ENCODE data around the gene POGLUT3.

Gene POGLUT3

DNA sequence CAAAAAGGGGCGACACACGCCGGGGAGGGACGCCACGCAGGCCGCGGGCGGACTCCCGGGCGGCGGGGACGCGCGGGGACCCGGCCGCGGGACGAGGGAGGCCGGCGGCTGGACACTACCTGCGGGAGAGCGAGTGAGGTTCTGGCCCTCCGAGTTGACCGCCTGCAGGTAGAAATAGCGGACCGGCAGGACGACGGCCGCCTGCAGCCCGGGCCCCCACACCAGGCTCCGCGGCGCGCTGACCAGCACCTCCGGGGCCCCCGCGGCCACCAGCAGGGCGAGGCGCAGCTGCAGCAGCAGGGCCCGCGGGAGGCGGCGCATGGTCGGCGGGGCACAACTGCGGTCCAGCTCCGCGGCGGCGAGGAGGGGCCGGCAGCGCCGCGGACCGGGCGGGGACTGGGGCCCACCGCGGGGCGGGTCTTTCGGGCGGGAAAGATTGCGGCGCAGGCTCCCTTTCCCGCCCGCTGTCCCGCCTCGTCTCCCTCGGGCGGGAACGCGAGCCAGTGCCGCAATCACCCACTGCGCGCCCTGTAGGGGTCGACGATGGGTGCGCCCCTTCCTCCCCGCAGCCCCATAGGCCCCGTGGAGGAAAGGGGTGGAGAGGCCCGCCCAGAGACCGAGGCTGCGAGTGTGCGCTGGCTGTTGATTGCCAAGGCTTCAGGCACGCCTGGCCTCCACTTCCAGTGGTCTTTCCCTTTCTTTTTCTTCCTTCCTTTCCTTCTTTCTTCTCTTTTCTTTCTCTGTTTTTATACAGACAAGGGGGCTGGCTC, at the start of gene POGLUT3:
Gene POGLUT3 (minus strand): TSS at position 339 of the 770 bp plus-strand sequence. CDS start 18 bp downstream, at position 321.
- Mint-ChIP-seq H3K27me3 (no peaks in the 10 kb centered on the region), H3K36me3 (no peaks in the 10 kb centered on the region), H3K27ac (peak within 1 kb of the TSS; percentile 88), H3K4me3 (peak within 1 kb of the TSS; percentile 98), H3K4me1 (peaks cover 11% of the 10 kb centered on the region), H3K9me3 (no peaks in the 10 kb centered on the region)
- peak; percentile 69 for ATAC-seq

DNA sequence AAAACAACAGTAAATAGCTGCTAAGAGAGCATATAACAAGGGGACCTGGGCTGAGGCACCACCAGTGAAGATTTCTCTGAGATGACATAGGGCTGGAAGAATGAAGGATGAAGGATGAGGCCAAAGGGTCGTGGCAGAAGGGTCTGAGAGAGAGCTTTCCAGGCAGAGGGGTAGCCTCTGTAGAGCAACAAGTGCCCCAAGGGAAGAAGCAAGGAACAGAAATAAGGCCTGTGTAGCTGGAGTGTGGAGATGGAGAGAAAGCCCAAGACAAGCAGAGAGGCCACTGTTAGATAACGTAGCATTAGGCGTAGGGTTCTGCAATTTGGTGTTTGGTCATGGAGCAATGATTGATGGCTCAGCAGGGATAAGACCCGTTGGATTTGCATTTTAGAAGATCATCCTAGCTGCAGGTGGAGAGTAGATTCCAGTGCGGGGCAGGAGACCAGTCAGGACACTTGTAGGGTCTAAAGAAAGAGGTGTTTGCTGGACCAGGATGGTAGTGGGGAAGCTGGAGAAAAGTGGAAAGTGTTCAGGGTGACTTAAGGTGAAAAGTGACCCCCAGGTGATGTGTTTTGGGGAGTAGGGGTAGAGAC, 47.8 kb upstream of the POGLUT3 start:
- no peaks in the 10 kb centered on the region for H3K27me3 Mint-ChIP-seq
- H3K9me3 Mint-ChIP-seq: no peaks in the 10 kb centered on the region

DNA sequence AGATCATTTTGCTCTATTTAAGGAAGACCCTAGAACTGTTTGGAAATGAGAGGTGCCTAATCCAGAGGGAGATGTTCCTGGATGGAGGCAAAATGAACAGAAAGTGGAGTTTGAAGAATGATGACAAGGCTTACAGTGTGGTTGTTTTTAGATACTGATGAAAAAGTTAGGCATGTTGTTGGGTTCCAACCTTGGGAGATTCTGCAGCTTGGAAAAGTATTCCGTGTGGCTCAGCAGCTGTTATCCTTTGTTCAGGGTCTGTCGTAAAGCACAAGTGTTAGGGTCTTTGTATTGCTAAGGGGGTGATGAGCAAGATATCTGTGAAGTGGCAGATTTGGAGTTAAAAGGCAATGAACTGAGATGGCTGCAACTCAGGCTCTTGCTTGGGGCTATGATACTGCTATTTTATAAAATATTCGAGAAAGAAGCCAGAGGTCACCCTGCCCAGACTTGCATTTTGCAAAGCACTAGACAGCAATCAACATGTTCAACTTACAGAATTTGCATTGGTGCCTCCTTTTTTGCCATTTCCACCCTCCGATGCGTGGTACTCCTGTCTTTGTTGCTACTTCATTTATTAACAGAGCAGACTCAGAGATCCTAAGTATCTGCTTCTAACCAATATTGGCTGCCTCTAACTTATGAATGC, 45.3 kb upstream of the POGLUT3 start:
- Mint-ChIP-seq H3K4me1 (no peaks in the 10 kb centered on the region), H3K4me3 (no peak overlapping the region), H3K36me3 (no peaks in the 10 kb centered on the region), H3K27ac (no peak overlapping the region), H3K27me3 (peaks cover 4% of the 10 kb centered on the region), H3K9me3 (no peaks in the 10 kb centered on the region)
- ATAC-seq: no peak

More for the DNA sequence above, 47.8 kb upstream of the POGLUT3 start:
- Mint-ChIP-seq H3K27ac (no peak overlapping the region), H3K4me3 (no peak overlapping the region), H3K36me3 (no peaks in the 10 kb centered on the region), H3K4me1 (no peaks in the 10 kb centered on the region)
- no peak for ATAC-seq

DNA sequence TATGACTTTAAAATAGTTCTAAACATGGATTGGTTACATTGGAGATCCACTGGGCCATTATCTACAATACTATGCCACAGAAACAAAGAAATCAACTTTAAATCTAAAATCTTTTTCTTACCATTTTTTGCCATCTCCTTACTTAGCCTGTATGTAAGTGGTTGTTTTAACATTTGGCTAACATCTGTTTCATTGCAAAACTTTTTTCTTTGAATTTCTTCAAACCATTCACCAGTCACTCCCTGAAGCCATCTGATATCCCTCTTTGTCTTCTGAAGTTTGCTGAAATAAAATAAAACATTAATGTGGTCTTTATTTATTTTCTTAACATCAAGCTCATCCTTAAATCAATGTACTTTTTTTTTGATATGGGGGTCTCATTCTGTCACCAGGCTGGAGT, 43.3 kb upstream of the POGLUT3 start:
- H3K9me3 Mint-ChIP-seq: no peaks in the 10 kb centered on the region

DNA sequence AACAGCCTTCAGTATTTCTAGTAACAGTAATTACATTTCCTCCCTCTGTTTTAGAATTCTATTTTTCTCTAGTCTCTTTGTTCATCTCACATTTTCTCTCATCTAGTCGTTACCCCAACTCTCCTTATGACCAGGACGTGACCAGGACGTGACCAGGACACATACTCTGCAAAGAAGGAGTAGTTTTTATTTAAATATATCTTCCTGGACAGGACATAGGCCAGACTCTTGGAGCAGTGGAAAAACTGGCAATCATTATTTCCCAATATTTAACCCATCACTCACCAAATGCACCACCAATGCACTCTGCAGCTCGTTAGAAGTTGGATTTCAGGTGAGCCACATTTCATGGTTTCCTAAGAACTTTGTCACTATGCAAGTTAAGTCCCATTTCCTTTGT, 40.3 kb upstream of the POGLUT3 start:
- H3K4me3 Mint-ChIP-seq: no peak overlapping the region
- ATAC-seq: no peak

More for the DNA sequence above, 43.3 kb upstream of the POGLUT3 start:
- Mint-ChIP-seq H3K4me3 (no peak overlapping the region), H3K27ac (no peak overlapping the region), H3K36me3 (no peaks in the 10 kb centered on the region), H3K27me3 (peaks cover 13% of the 10 kb centered on the region), H3K4me1 (no peaks in the 10 kb centered on the region)
- no peak for ATAC-seq

DNA sequence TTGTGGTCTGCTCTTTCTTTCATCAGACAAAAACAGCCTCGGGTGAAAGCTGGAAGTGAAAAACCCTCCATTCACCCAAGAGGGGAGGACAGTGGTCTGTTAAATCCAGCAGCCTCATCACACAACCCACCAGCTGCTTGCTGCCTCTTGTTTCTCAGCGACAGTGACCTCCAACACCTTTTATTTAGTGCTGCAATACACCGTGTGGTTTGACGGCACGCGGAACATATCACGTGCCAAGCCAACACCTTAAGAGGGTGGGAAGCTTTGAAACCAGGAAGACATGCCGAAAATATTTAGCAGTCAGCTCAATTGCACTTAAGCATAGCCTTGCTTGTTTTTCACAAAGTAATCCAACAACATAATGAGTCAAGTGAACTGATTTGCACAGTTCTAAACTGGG, 39.8 kb upstream of the POGLUT3 start:
- Mint-ChIP-seq H3K36me3 (no peaks in the 10 kb centered on the region), H3K4me3 (no peak overlapping the region), H3K4me1 (no peaks in the 10 kb centered on the region), H3K27ac (no peak overlapping the region), H3K9me3 (no peaks in the 10 kb centered on the region), H3K27me3 (peaks cover 22% of the 10 kb centered on the region)
- ATAC-seq: no peak

More for the DNA sequence above, 40.3 kb upstream of the POGLUT3 start:
- Mint-ChIP-seq H3K27me3 (peaks cover 22% of the 10 kb centered on the region), H3K27ac (no peak overlapping the region), H3K9me3 (no peaks in the 10 kb centered on the region), H3K4me1 (no peaks in the 10 kb centered on the region), H3K36me3 (no peaks in the 10 kb centered on the region)

GRCh38 chr11:108536783-108537182, 38.6 kb upstream of the POGLUT3 start:
- H3K4me3 Mint-ChIP-seq: no peak overlapping the region
- no peaks in the 10 kb centered on the region for H3K9me3 Mint-ChIP-seq
- no peak overlapping the region for H3K27ac Mint-ChIP-seq
- no peaks in the 10 kb centered on the region for H3K36me3 Mint-ChIP-seq
- no peaks in the 10 kb centered on the region for H3K4me1 Mint-ChIP-seq
- ATAC-seq: no peak
- H3K27me3 Mint-ChIP-seq: peaks cover 22% of the 10 kb centered on the region

DNA sequence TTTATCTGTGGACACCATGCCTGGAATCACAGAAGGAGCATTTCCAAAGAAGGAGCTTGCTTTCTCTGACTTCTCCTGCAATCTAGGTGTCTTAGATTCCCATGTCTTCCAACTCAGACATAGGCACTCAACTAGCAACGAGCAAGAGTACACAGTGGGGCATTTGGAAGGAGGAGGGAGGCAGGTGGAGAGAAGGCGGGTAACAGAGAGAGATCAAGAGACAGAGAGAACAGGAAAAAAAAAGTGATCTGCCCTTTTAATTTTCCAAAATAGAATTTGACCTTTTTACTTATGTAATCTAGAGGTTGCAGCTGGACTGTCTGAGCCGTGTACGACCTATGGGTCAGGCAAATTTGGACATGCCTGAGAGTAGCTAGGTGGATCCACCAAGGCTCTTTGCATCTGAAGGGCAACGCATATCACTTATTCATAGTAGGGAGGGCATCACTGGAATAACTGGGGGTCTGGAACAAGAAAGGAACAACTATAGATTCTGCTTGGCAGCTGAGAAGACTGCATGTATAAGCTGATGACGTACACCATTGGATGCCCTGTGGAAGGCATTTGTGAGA, 37.3 kb upstream of the POGLUT3 start:
- no peaks in the 10 kb centered on the region for H3K4me1 Mint-ChIP-seq
- no peaks in the 10 kb centered on the region for H3K9me3 Mint-ChIP-seq
- H3K4me3 Mint-ChIP-seq: no peak overlapping the region
- H3K27ac Mint-ChIP-seq: no peak overlapping the region
- H3K27me3 Mint-ChIP-seq: peaks cover 22% of the 10 kb centered on the region
- ATAC-seq: no peak
- H3K36me3 Mint-ChIP-seq: no peaks in the 10 kb centered on the region

DNA sequence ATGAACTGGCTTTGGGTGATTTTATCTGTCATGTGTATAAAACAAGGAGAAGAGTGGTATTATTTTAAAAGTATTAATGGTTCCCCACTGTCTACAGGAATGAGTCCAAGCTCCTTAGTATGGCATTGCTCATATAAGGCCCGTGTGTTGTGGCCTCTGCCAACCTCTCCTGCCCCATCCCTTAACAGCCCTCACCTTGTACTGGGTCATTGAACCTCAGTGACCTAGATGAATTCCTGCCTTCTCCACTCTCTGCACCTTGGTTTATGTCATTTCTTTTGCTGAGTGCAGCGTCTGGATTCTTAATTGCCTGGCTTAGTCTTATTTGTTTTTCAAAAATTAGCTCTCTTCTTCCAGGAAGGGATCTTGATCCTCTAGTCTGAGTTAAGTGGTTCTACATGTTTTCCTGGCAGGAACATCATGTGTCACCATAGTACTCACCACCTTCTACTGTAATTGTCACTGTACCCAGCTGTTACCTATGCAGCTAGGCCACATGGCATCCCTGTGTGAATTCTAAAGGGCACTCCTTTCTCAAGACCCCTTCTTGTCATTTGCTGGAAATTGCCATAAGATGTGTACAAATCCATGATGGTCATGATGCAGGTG, 36.2 kb upstream of the POGLUT3 start:
- H3K9me3 Mint-ChIP-seq: no peaks in the 10 kb centered on the region
- no peaks in the 10 kb centered on the region for H3K36me3 Mint-ChIP-seq
- peaks cover 22% of the 10 kb centered on the region for H3K27me3 Mint-ChIP-seq
- H3K27ac Mint-ChIP-seq: no peak overlapping the region
- H3K4me3 Mint-ChIP-seq: no peak overlapping the region
- H3K4me1 Mint-ChIP-seq: no peaks in the 10 kb centered on the region
- no peak for ATAC-seq

DNA sequence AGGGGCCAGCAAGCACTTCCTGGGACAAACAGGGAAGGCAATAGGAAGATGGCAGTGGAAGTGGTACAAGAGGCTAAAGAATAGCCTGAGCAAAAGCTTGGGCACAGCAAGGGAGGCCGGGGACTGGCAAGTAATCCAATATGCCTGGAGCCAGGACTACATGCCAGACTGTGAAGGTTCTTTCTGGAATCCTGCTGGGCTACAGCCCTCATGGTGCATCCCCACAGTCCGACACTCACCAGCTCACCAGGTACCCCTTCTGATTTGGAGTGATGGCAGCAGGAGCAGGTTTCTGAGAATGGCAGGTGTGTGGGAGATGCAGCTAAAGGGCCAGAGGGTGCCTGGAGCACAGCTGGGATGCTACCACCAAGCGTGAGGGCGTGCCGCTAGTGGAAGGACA, 32.2 kb upstream of the POGLUT3 start:
- Mint-ChIP-seq H3K4me3 (no peak overlapping the region), H3K27ac (no peak overlapping the region), H3K27me3 (peaks cover 11% of the 10 kb centered on the region), H3K4me1 (no peaks in the 10 kb centered on the region), H3K36me3 (no peaks in the 10 kb centered on the region), H3K9me3 (no peaks in the 10 kb centered on the region)
- ATAC-seq: peak; percentile 36

DNA sequence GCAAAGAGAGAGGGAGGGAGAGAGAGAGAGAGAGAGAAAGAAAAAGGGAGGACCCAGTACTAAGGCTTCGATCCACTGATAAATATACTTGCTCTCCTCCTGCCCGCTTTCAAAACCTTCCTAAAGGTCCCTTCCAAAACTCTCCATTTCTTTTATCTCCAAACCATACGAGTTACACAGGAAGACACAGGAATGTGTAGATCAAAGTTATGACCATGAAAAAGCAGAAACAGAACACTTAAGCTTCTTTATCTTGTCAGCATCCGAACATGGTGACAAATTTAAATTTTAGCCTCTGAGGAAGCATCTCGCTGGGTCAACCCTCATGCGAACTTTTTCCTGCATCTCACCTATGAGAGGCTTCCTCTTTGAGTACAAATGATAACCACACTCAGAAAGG, 29.2 kb upstream of the POGLUT3 start:
- peaks cover 3% of the 10 kb centered on the region for H3K9me3 Mint-ChIP-seq
- H3K4me3 Mint-ChIP-seq: no peak overlapping the region
- H3K4me1 Mint-ChIP-seq: no peaks in the 10 kb centered on the region
- ATAC-seq: no peak
- H3K27ac Mint-ChIP-seq: no peak overlapping the region
- H3K27me3 Mint-ChIP-seq: peaks cover 8% of the 10 kb centered on the region
- no peaks in the 10 kb centered on the region for H3K36me3 Mint-ChIP-seq

GRCh38 chr11:108525161-108525560, 27.0 kb upstream of the POGLUT3 start:
- H3K27me3 Mint-ChIP-seq: peaks cover 19% of the 10 kb centered on the region
- no peak overlapping the region for H3K27ac Mint-ChIP-seq
- ATAC-seq: no peak
- no peak overlapping the region for H3K4me3 Mint-ChIP-seq
- peaks cover 7% of the 10 kb centered on the region for H3K9me3 Mint-ChIP-seq
- H3K4me1 Mint-ChIP-seq: no peaks in the 10 kb centered on the region
- H3K36me3 Mint-ChIP-seq: no peaks in the 10 kb centered on the region

GRCh38 chr11:108524422-108524821, 26.2 kb upstream of the POGLUT3 start:
- H3K36me3 Mint-ChIP-seq: no peaks in the 10 kb centered on the region
- peaks cover 7% of the 10 kb centered on the region for H3K9me3 Mint-ChIP-seq
- H3K4me1 Mint-ChIP-seq: no peaks in the 10 kb centered on the region
- no peak overlapping the region for H3K27ac Mint-ChIP-seq
- ATAC-seq: no peak
- no peak overlapping the region for H3K4me3 Mint-ChIP-seq
- H3K27me3 Mint-ChIP-seq: peaks cover 19% of the 10 kb centered on the region

DNA sequence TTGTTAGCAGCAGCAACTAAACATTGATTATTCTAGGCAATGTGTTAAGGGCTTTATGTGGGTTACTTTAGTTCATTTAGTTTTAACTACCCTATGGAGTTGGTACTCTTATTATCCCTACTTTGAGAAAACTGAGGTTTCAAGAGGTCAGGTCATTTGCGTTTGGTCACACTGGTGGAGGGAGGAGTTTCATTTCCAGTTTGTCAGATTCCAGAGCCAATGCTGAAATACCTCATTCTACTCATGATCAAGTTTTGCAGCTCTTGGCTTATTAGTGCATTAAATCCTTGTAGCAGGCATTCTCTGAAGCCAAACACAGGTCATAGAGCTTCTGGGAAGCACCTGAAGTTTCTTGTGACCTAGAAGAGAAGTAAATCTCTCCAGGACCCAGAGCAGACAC, 24.1 kb upstream of the POGLUT3 start:
- Mint-ChIP-seq H3K27me3 (peaks cover 15% of the 10 kb centered on the region), H3K36me3 (no peaks in the 10 kb centered on the region), H3K4me3 (no peak overlapping the region), H3K4me1 (no peaks in the 10 kb centered on the region), H3K27ac (no peak overlapping the region), H3K9me3 (peaks cover 7% of the 10 kb centered on the region)
- no peak for ATAC-seq

DNA sequence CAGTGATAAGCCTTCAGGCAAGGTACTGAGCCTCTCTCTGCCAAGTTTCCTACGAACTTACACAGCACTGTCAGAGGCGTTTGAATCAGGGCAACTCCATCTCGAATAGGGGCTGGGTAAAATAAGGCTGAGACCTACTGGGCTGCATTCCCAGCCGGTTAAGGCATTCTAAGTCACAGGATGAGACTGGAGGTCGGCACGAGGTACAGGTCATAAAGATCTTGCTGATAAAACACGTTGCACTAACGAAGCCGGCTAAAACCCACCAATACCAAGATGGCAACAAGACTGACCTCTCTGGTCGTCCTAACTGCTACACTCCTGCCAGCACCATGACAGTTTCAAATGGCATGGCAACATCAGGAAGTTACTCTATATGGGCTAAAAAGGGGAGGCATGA, 20.4 kb upstream of the POGLUT3 start:
- H3K4me3 Mint-ChIP-seq: no peak overlapping the region
- H3K4me1 Mint-ChIP-seq: no peaks in the 10 kb centered on the region
- peaks cover 20% of the 10 kb centered on the region for H3K27me3 Mint-ChIP-seq
- H3K27ac Mint-ChIP-seq: no peak overlapping the region
- no peak for ATAC-seq
- H3K9me3 Mint-ChIP-seq: peaks cover 4% of the 10 kb centered on the region
- H3K36me3 Mint-ChIP-seq: no peaks in the 10 kb centered on the region

All from stimulated activated memory B cell treated with anti-CD40 and anti-IgM and Interleukin-4, amounts not matched to agents 10 μg/mL and 1 μg/mL and 100 μg/mL, for 72 hours (primary cell).